Choroid plexus epithelial cell (primary cell): ENCODE data around the gene MYBPC3.

Experiments
- DNase-seq: peaks from one replicate; pipeline ENCODE4 v3.0.0-alpha.2; 2010; ENCODE audit warnings: low read depth
- H3K4me3 ChIP-seq: 2 replicates; pipeline ENCODE4 v1.5.1; 2011; ENCODE audit warnings: low read depth, mild to moderate bottlenecking, control low read depth, low read length, moderate library complexity
- TF ChIP-seq, protein P1 (sequence below): conservative IDR thresholded peaks from 2 replicates; pipeline ENCODE4 v1.5.1; 2011; ENCODE audit warnings: low read depth, mild to moderate bottlenecking, control low read depth, inconsistent platforms, low read length, moderate library complexity

The MYBPC3 gene

GRCh38 chr11:47376525-47377371, 24.2 kb upstream of the MYBPC3 start:
- DNase-seq, result no peak
- TF ChIP-seq, protein P1, sequence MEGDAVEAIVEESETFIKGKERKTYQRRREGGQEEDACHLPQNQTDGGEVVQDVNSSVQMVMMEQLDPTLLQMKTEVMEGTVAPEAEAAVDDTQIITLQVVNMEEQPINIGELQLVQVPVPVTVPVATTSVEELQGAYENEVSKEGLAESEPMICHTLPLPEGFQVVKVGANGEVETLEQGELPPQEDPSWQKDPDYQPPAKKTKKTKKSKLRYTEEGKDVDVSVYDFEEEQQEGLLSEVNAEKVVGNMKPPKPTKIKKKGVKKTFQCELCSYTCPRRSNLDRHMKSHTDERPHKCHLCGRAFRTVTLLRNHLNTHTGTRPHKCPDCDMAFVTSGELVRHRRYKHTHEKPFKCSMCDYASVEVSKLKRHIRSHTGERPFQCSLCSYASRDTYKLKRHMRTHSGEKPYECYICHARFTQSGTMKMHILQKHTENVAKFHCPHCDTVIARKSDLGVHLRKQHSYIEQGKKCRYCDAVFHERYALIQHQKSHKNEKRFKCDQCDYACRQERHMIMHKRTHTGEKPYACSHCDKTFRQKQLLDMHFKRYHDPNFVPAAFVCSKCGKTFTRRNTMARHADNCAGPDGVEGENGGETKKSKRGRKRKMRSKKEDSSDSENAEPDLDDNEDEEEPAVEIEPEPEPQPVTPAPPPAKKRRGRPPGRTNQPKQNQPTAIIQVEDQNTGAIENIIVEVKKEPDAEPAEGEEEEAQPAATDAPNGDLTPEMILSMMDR, result no peak
- H3K4me3 ChIP-seq, result no peak overlapping the region

DNA sequence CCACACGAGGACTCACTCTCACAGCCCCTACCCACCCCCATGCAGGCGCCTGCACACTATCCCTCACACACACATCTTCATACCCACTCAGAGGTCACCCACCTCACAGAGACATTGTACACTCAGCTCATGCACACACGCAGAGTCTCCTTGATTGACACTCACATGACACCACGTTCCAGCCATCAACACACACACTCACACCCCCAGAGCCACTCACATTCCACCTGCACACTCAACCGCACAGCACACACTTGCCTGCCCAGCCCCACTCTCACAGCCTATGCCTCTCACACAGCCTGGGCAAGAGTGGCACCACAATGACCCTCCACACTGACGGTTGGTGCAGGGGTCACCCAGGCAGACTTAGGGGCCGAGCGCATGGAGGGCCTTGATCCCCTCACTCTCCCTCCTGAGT, 23.6 kb upstream of the MYBPC3 start:
- TF ChIP-seq, protein P1, result no peak
- H3K4me3 ChIP-seq, result no peak overlapping the region
- no peak for DNase-seq

- DNase-seq, result no peak
- TF ChIP-seq, protein P1, result no peak
- H3K4me3 ChIP-seq, result no peak overlapping the region
Measured at GRCh38 chr11:47375546-47376085, 23.1 kb upstream of the MYBPC3 start.

GRCh38 chr11:47375020-47375419, 22.5 kb upstream of the MYBPC3 start:
- no peak for DNase-seq
- TF ChIP-seq, protein P1, result no peak
- H3K4me3 ChIP-seq, result no peak overlapping the region

DNA sequence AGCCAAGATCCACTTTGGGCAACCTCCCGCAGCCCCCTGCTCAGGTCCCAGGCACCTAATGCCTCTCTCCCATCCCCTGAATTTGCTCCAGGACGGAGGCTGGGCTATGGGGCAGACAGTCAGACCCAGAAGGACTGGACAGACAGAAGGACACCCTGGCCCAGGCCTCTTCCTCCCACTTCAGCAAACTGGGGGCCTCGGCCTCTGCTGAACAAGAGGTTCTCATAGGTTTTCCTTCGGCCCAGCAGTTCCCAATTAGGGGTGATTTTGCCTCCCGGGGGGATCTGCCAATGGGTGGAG, 22.2 kb upstream of the MYBPC3 start:
- DNase-seq, result no peak
- no peak overlapping the region for H3K4me3 ChIP-seq
- TF ChIP-seq, protein P1, result no peak

GRCh38 chr11:47373876-47374719, 21.6 kb upstream of the MYBPC3 start:
- DNase-seq, result peak; percentile 78
- H3K4me3 ChIP-seq, result no peak overlapping the region
- TF ChIP-seq, protein P1, result peak; percentile 97
